CD4-positive, alpha-beta T cell treated with Interleukin-12 subunit alpha and Interleukin-12 subunit beta, for 1 hour (primary cell): ENCODE measurements around the gene GABRR3.

Experiments used
- DNase-seq: peaks from one replicate; pipeline ENCODE4 v3.0.0-alpha.2; 2020

Gene GABRR3

DNA sequence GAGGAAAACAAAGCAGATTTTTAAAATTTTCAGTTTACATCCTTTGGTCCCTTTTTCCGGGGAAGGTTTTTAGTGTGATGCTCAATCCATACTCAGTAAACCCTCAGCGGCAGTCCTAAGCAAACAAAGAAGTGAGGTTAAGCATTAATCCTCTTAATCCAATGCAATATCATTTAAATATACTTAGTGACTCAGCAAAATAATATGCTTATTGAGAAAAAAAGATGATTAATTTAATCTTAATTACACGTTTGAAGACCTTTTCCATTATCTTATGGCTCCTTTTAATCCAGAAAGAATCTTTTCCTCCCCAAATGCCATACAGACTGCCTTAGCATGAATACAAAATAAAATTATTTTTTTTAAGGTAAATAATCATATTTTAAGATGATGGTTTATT, at the start of gene GABRR3:
TSS of gene GABRR3 (minus strand) at position 108 of the 400 bp plus-strand sequence. CDS start 328 bp downstream, outside the sequence.
- DNase-seq = no peak

- no peak for DNase-seq
Measured at GRCh38 chr3:98073486-98073885, 38.4 kb upstream of the GABRR3 start.

- no peak for DNase-seq
Measured at GRCh38 chr3:98070840-98071239, 35.7 kb upstream of the GABRR3 start.

- DNase-seq = no peak
Measured at GRCh38 chr3:98068824-98069223, 33.7 kb upstream of the GABRR3 start.

GRCh38 chr3:98058244-98058960, 23.3 kb upstream of the GABRR3 start:
- DNase-seq = no peak

GRCh38 chr3:98057631-98058030, 22.5 kb upstream of the GABRR3 start:
- no peak for DNase-seq

- no peak for DNase-seq
Measured at GRCh38 chr3:98056035-98056434, 20.9 kb upstream of the GABRR3 start.

GRCh38 chr3:98049271-98049670, 14.2 kb upstream of the GABRR3 start:
- DNase-seq = no peak

DNA sequence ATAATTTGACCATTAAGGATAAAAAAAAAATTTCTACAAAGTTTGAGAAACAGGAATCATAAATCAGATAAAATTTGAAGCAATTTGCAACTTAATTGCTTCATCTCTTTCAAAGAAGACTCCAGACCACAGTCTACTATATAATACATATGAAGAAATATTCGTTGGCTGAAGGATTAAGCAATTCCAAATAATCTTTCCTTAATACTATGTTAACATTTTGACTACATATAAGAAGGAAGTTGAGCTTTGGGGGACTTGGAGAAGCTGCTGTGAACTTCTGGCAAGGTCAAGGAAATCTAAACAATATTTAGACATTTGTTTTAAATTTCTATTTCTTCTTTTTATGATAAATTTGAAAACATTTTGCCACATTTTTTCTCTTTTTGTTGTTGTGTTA, 13.5 kb upstream of the GABRR3 start:
- DNase-seq = no peak

- DNase-seq = no peak
Measured at GRCh38 chr3:98041350-98041749, 6.2 kb upstream of the GABRR3 start.

GRCh38 chr3:98039322-98040024, 4.4 kb upstream of the GABRR3 start:
- peak; percentile 85 for DNase-seq

DNA sequence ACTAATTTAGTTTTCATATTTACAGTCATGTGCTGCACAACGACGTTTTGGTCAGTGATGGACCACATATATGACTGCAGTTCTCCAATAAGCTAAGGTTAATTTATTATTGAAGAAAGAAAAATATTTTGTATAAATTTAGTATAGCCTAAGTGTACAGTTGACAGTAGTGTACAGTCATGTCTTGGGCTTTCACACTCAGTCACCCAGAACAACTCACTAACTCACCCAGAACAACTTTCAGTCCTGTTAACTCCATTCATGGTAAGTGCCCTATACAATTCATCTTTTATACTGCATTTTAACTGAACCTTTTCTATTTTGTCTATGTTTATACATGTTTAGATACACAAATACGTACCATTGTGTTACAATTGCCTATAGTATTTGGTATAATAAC, 3.8 kb upstream of the GABRR3 start:
- no peak for DNase-seq

GRCh38 chr3:98038286-98038685, 3.2 kb upstream of the GABRR3 start:
- no peak for DNase-seq

GRCh38 chr3:98034486-98034885, 629 bp downstream of the GABRR3 start:
- no peak for DNase-seq

DNA sequence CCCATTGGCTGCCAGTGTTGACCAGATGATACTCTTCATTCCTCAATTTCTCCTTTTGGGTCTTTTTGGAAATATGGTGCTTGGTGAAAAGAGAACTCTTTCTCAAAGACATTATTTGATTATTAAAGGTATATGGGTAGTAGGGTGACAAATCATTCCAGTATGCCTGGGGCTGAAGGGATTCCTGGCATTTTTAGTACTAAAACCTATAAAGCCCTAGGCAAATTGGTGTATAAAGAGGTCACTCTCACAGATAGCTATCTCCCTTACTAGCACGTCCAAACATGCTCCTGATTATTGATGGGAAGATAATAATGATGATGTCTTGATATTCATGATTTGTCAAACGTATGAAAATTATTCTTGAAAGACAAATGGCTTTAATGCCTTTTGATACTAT, 1.1 kb downstream of the GABRR3 start:
- DNase-seq = no peak

DNA sequence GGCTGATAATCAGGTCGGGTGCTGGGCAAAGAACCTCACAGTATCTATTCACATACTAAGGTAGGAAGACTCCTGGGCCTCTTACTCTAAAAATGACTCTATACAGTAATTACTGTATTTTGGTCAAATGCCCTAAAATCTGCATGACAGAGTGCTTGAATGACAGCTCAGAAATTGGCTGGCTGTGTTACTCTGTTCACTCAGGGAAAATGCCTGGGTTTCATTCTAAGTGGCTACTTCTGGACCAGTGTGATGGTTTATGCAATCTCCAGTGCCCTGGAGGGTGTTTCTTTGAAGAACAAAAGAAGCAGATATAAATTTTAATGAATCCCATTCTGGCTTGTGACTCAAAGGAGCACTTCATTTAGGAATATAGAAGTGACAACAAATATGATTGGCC, 2.2 kb downstream of the GABRR3 start:
- DNase-seq = no peak

DNA sequence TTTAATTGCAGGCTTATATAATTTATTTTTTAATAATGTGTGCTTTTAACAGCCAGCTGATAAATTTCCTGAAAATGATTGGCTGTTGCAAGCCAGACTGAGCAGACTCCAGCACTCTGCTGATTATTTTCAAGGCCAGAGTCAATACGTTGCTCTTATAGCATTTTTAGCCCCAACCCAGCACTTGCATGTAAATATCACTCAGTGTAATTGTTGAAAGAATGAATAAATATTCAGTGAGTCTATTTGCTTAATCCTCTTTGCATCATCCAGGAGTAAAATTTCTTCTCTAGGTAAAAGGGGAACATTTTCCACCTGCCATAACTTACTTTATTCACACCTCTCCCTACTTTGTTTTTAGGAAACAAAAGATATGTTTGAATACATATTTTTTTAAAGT, 2.9 kb downstream of the GABRR3 start:
- no peak for DNase-seq

- DNase-seq = peak; percentile 19
Measured at GRCh38 chr3:98029083-98029482, 6.0 kb downstream of the GABRR3 start.

- no peak for DNase-seq
Measured at GRCh38 chr3:98027085-98027446, 8.0 kb downstream of the GABRR3 start.

DNA sequence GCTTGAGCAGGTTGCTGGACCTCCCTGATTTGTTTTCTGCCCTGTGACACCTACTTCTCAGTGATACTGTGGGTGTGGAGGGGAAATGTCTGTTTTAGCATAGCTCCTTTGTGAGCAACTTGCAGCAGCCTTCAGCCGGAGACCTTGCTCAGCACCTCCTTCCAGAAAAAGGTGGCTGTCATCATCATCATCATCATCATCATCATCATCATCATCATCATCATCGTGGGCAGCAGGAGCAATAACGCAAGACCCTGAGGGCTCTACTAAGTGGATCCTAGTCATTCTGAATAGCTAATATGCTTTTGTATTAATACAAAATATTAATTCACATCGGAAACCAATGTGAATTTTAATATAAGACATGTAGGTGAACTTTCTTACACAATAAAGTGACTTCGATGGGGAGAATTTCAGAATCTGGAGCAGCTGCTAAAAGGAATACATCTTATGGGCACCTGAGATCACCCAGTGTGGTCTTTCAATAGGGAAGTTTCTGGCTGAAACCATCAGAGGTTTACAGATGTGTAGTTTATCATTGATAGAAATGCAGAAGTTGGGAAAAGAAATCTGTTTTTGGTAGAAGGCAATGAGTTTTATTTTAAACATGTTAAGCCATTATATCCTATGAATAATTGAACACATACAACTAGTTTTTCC, 8.6 kb downstream of the GABRR3 start:
- DNase-seq = no peak

DNA sequence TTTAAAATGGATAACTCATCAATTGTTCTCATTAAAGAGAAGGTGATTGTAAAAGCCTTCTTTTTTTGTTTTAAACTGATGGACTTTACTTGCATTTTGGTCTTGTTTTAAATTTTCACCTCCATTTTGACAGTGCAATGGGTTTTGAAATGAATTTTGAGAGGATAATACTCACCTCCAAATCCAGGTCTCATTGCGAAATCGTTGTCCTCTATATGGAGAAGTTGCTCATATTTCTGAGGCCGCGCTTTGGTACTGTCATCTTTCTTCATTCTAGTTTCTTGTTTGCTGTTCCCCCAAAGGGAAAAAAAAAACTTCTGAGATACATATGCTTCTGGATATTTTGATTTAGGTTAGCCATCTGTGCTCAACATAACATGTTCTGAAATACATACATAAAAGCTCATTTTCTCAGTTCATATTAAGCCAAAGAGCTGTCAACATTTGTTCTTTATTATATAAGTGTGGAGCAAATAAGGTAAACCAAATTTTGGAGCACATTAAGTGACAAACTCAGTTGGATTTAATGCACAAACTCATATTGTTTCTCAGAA, 9.6 kb downstream of the GABRR3 start:
- no peak for DNase-seq

DNA sequence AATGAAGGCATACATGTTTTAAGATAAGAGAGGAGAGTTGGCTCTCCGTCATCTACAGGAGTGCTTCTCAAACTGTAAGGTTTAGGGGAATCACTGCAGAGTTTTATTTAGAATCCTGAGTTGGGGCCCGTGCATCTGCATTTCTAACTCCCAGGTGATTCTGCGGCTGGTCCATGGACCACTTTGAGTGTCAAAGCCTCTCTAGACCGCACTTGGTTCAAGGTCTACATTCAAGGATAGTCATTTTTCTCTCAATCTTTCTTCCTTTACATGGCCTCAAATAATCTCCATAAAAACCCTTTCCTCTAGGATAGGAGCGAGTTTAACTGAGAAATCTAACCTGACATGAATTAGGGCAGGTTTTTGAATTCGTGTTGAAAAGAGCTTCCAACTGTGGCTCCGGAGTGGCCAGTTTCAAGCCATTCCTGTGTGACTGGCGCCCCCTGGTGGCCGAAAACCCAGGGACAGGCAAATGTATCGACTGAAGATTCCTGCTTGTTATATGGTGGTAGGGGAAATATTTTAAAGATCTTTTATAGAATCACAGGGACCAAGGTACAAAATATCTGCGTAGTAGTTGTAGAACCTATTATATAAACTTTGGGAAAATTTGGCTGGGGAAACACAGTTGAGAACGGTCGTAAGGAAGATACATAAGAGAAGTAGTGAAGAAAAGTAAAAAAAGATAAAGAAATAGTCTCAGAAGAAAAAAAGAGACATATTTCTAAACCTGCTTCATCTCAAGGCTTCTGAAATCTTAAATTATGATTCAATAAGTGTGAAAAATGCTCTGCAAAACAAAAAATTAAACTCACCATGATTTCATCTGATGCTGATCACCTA, 11.9 kb downstream of the GABRR3 start:
- DNase-seq = peak; percentile 86
